ENCODE results near the gene MRPS18B.

- TF ChIP-seq POLR2AphosphoS5 (IDR thresholded peaks at IDR 0.05) = peak; percentile 96
- TF ChIP-seq, protein P1, sequence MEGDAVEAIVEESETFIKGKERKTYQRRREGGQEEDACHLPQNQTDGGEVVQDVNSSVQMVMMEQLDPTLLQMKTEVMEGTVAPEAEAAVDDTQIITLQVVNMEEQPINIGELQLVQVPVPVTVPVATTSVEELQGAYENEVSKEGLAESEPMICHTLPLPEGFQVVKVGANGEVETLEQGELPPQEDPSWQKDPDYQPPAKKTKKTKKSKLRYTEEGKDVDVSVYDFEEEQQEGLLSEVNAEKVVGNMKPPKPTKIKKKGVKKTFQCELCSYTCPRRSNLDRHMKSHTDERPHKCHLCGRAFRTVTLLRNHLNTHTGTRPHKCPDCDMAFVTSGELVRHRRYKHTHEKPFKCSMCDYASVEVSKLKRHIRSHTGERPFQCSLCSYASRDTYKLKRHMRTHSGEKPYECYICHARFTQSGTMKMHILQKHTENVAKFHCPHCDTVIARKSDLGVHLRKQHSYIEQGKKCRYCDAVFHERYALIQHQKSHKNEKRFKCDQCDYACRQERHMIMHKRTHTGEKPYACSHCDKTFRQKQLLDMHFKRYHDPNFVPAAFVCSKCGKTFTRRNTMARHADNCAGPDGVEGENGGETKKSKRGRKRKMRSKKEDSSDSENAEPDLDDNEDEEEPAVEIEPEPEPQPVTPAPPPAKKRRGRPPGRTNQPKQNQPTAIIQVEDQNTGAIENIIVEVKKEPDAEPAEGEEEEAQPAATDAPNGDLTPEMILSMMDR (IDR thresholded peaks at IDR 0.05; ENCODE audit: poor library complexity, severe bottlenecking) = no peak
These were observed at the start of gene MRPS18B for GRCh38 chr6:30617565-30618269.
